Measurements from ENCODE around the gene YOD1.

GRCh38 chr1:207069858-207070506 lies 19.0 kb upstream of the YOD1 start:
- no peak for TF ChIP-seq CTCF (conservative IDR thresholded peaks at IDR 0.05; ENCODE audit: low read depth, low read length)
- TF ChIP-seq POLR2A (IDR thresholded peaks at IDR 0.05; ENCODE audit: low read depth, low read length) = no peak
- no peak for TF ChIP-seq MAFK (IDR thresholded peaks at IDR 0.05; ENCODE audit: low read depth, low read length)
- TF ChIP-seq RAD21 (IDR thresholded peaks at IDR 0.05; ENCODE audit: low read length) = no peak
- no peak for TF ChIP-seq RFX5 (IDR thresholded peaks at IDR 0.05; ENCODE audit: low read depth, low read length)
- TF ChIP-seq CEBPB (IDR thresholded peaks at IDR 0.05; ENCODE audit: low read depth, low read length) = no peak

Data from IMR-90 (cell line).